Gastroesophageal sphincter (tissue), 3 donors: ENCODE data around the gene ODAPH.

Experiments used
- CTCF ChIP-seq, 4 experiments: fragments of 200-600 bp in 2 of 4; fragments of 450-650 bp in 2 of 4; sonication (generic) in 1 of 4; IDR thresholded peaks; one replicate each; pipeline ENCODE4 v1.5.1; 2017 to 2019; ENCODE audit warnings: antibody characterized with exemption in 4 of 4, mild to moderate bottlenecking in 2 of 4, moderate library complexity in 2 of 4
- EP300 ChIP-seq: sonication (generic); formaldehyde crosslinking; IDR thresholded peaks from one replicate; pipeline ENCODE4 v1.6.1; 2017; ENCODE audit warnings: antibody characterized with exemption, mild to moderate bottlenecking
- POLR2A ChIP-seq, 2 donors: fragments of 450-650 bp; IDR thresholded peaks; one replicate each; pipeline ENCODE4 v1.6.1; 2017; ENCODE audit warnings: antibody characterized with exemption in 2 of 2, mild to moderate bottlenecking in 2 of 2, moderate library complexity in 1 of 2
- POLR2AphosphoS5 ChIP-seq: sonication (generic); formaldehyde crosslinking; IDR thresholded peaks from one replicate; pipeline ENCODE4 v1.6.1; 2017; ENCODE audit warnings: antibody characterized with exemption

DNA sequence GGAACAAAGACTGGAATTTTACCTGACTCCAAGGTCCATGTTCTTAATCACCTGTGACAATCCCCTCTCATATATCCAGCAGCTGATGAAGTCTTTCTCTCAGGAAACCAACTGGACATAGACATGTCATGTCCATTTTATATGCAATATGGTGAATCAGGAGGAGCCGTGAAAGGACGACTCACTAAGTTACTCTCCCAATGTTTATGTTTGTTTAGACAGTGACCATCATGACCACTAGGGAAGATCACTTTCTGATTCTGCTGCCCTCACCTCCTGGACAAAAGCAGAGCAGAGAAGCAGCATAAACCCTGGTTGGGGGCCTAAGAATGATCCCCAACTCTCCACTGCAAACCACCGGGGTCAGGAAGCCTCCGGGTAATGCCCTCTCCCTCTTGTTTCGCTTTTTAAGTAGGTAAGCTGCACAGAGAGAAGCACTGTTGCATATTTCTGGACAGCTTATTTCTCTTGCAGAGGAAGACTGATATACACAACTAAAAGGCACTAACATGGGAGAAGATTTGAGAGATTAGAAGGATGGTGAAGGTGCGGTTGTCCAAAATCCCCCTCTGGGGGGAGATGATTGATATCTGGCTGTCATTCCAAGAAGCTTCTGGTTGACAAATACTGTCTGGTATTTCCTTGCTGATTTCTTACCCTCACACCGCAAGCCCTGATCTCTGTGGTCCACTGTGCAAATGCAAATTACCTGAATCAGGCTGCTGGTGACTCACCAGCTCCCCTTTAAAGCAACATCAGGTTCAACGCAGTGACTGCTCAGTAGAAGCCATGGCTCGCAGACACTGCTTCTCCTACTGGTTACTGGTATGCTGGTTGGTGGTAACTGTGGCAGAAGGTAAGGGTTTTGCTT, at the start of gene ODAPH:
- TF ChIP-seq CTCF (IDR thresholded peaks at IDR 0.05) = no peak
- TF ChIP-seq POLR2A (IDR thresholded peaks at IDR 0.05) = no peak
- no peak for TF ChIP-seq EP300
- no peak for TF ChIP-seq POLR2AphosphoS5
